ENCODE measurements around the gene SLC25A43.

DNA sequence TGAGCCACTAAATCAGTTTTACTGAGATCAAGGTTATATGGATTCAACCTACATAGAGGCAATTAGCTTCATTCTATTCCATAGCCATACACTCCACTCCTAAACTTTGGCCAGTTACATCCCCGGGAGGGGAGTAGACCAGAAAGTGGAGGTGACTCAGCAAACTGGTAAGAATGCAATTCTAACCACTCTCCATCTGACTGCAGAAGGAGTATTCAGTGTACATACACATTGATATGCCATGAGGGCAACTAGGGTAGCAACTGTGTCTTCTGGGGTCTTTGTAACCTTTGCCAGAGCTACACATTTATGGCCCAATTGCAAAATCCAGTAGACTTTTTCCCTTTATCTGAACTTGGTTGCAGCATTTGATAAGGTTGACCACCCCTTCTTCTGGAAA lies 7.6 kb downstream of the SLC25A43 start:
- no peak for TF ChIP-seq EZH2 (IDR thresholded peaks at IDR 0.05; ENCODE audit: low read depth)
- TF ChIP-seq, protein P1, sequence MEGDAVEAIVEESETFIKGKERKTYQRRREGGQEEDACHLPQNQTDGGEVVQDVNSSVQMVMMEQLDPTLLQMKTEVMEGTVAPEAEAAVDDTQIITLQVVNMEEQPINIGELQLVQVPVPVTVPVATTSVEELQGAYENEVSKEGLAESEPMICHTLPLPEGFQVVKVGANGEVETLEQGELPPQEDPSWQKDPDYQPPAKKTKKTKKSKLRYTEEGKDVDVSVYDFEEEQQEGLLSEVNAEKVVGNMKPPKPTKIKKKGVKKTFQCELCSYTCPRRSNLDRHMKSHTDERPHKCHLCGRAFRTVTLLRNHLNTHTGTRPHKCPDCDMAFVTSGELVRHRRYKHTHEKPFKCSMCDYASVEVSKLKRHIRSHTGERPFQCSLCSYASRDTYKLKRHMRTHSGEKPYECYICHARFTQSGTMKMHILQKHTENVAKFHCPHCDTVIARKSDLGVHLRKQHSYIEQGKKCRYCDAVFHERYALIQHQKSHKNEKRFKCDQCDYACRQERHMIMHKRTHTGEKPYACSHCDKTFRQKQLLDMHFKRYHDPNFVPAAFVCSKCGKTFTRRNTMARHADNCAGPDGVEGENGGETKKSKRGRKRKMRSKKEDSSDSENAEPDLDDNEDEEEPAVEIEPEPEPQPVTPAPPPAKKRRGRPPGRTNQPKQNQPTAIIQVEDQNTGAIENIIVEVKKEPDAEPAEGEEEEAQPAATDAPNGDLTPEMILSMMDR (conservative IDR thresholded peaks at IDR 0.05), result no peak
